RWPE1 (cell line): ENCODE data around the gene HPS1.
A peak's percentile ranks its signal among the peaks of the same experiment; 100 is the strongest.

ENCODE experiments used
- CTCF ChIA-PET: fragments of 350-600 bp; sonication (Branson Sonifier 250); formaldehyde crosslinking; extraction: SDS; loops from one replicate; lab custom pipeline; 2021; lab: Yijun Ruan, JAX
- POLR2A ChIA-PET: fragments of 400-600 bp; formaldehyde crosslinking; extraction: SDS; loops from one replicate; lab custom pipeline; 2020; ENCODE audit warnings: antibody characterized with exemption; ENCODE audit not compliant: low non-redundant PET; lab: Yijun Ruan, JAX
- DNase-seq: peaks from one replicate; pipeline ENCODE4 v3.0.0; 2012; ENCODE audit warnings: low spot score
- H3K27ac ChIP-seq: fragments of 450-650 bp; 2 replicates; pipeline ENCODE4 v1.5.1; 2017
- TF ChIP-seq, protein P1 (sequence below): fragments of 450-650 bp; conservative IDR thresholded peaks from 2 replicates; pipeline ENCODE4 v1.5.1; 2017; ENCODE audit warnings: low read depth, mild to moderate bottlenecking

The HPS1 gene

DNA sequence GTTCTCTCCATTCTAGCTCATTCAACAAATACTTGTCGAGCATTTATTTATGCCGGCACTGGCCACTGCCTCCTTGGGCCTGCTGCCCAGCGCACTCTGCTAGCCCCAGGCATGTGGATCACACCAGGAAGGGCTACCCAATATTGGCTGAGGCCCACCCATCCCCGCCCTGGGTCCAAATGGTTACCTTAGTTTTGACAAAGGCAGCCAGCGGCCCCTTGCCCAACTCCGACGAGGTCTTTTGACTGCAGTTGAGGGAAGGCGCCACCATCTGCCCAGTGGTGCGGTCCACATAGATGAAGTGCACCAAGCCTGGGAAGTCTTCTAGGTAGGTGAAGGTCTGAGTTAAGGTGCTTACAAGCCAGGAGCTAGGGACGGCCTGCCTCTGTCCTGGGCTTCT is 24.6 kb downstream of the HPS1 start:
- no peak overlapping the region for H3K27ac ChIP-seq
- ChIA-PET CTCF (no interaction called here), POLR2A (no interaction called here)
- TF ChIP-seq, protein P1, sequence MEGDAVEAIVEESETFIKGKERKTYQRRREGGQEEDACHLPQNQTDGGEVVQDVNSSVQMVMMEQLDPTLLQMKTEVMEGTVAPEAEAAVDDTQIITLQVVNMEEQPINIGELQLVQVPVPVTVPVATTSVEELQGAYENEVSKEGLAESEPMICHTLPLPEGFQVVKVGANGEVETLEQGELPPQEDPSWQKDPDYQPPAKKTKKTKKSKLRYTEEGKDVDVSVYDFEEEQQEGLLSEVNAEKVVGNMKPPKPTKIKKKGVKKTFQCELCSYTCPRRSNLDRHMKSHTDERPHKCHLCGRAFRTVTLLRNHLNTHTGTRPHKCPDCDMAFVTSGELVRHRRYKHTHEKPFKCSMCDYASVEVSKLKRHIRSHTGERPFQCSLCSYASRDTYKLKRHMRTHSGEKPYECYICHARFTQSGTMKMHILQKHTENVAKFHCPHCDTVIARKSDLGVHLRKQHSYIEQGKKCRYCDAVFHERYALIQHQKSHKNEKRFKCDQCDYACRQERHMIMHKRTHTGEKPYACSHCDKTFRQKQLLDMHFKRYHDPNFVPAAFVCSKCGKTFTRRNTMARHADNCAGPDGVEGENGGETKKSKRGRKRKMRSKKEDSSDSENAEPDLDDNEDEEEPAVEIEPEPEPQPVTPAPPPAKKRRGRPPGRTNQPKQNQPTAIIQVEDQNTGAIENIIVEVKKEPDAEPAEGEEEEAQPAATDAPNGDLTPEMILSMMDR: no peak
- no peak for DNase-seq

DNA sequence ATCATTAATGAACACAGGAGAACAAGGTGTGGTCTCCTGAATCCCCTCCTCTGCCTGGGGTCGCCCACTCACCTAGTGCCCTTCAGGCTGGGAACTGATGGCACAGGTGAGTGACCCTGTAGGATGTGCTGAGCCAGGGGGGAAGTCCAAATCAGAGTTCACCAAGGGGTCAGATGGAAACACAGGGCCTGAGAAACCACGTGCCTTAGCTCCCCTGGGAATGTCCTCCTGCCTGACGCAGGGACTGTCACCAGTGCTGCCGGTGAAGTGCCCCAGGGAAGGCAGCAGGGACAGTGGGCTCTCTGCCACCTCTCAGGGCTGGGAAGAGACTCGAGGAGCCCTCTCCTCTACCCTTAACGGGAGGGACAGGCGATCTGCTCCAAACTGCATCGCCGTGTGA is 25.9 kb downstream of the HPS1 start:
- no peak for DNase-seq
- CTCF ChIA-PET: interaction anchor here (0.6 kb wide), 2 partner anchors 47 to 82 kb away, joined by 3 to 4 read pairs; no protein-coding TSS in a partner anchor
- H3K27ac ChIP-seq: no peak overlapping the region
- TF ChIP-seq, protein P1: no peak
- POLR2A ChIA-PET: no interaction called here

DNA sequence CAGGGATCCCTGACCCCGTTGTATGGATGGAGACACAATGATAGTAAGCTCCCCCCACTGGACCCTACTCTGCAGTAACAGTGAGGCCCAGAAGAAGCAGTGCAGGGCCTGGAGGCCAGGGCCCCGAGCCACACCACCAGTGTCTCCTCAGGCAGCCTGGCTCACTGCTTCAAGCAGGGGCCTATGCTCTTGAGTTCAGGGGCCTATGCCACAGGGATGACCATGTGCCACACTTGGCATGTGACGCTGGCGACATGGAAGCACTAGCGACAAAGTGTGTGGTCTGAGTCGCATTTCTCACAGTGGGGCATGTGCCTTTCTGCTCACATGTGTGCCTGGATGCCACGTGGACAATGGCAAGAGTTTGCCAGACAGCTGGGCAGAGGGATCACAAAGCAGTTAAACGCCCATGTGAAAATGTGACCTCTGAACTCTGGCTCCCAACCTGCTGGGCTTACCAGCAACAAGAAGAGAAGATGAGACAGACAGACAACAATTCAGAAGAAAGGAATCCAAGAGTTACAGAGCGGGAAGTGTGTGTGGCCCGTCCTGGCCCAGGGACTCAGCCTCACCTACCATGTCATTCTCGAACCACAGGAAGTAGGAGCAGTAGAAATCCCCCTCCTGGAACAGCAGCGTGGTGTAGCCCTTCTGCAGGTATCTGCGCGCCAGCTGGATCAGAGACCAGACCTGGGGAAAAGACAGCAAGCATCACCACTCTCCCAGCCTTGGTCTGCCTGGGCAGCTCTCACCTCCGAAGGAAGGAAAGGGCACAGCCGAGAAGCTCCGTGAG is 27.1 kb downstream of the HPS1 start:
- H3K27ac ChIP-seq: peak overlapping the region; percentile 8
- TF ChIP-seq, protein P1: no peak
- DNase-seq: no peak
- POLR2A ChIA-PET: no interaction called here
- CTCF ChIA-PET: interaction anchor here (0.6 kb wide), 2 partner anchors 107 to 126 kb away, joined by 3 to 6 read pairs; no protein-coding TSS in a partner anchor

DNA sequence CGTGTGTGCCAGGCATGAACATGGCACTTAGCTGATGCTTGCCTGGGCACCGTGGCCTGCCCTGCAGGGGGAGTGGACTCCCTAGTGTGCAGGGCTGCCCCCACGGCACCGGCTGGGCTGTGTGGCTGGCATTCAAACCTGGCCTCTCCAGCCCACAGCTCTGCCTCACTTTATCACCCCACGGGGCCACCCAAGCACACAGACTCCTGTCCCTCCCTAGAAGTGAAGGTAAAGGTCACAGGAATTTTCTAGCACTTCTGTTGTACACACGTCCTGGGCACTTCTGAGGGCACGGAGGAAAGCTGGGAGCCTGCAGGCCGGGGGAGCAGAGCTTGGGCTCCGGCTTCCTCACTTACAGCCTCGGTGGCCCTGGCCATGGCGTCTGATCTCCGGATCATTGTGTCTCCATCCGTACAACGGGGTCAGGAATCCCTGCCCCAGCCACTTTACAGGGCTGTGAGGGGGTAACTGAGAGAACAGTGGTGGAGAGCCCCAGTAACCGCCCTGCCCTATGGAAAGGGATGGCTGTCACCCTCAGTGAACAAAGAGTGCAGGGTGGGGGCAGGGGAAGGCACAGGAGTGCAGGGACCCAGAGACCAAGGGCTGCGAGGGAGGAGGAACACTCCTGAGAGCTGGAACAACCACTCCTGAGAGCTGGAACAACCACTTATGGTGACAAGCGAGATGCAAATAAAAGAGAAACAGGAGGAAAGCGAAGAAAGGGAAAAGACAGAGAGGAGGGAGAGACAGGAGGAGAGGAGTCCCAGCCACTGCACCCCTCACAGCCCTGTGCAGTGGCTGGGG is 27.9 kb downstream of the HPS1 start:
- POLR2A ChIA-PET: no interaction called here
- CTCF ChIA-PET: interaction anchor here (0.6 to 1.3 kb wide), 3 partner anchors 18 to 125 kb away, joined by 3 to 6 read pairs (median 4); no protein-coding TSS in a partner anchor
- no peak for DNase-seq
- TF ChIP-seq, protein P1: no peak
- peak overlapping the region; percentile 8 for H3K27ac ChIP-seq

DNA sequence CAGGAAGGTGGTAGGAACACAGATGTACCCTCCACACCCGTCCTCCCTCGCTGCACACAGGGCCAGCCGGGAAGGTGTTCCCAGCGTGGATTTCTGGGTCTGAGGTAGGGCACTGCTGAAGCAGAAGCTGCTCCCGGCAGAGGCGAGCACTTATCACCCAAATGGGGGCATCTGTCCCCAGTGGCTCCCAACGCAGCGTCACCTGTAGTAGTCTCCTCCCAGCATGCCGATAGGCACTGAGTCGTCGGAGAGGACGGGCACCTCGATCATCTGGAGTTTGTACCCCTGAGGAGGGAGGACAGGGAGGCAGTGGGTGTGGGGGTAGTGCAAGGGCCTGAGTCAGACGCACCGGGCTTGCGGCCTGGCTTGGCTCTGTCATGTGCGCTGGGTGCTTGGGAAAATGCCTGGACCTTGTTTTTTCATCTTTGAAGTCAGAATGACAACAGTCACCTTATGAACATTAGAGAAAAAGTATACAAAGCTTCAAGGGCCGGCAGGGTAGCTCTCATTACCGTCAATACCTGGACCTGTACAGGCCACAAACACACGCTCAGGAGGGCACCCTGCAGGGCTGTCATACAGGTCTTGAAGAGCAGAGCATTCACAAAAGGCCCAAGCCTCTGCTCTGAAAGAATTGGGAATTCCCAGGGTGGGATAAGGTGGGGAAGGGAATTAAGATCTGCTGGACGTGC is 28.6 kb downstream of the HPS1 start:
- TF ChIP-seq, protein P1: no peak
- no peak overlapping the region for H3K27ac ChIP-seq
- no peak for DNase-seq
- ChIA-PET CTCF (interaction anchor here (1.3 kb wide), 1 partner anchor 18 kb away, joined by 4 read pairs; no protein-coding TSS in a partner anchor), POLR2A (no interaction called here)
